Stomach (tissue), 4 donors: ENCODE data around the gene CD36.

Experiments
- POLR2A ChIP-seq, 4 donors: fragments of 450-650 bp; IDR thresholded peaks; one replicate each; pipeline ENCODE4 v1.6.1; 2016; ENCODE audit warnings: antibody characterized with exemption in 4 of 4, control low read depth in 2 of 4, mild to moderate bottlenecking in 1 of 4, moderate library complexity in 1 of 4
- TF ChIP-seq, protein P1 (sequence below), 7 experiments: fragments of 450-650 bp in 4 of 7; fragments of 200-600 bp in 3 of 7; sonication (generic) in 3 of 7; IDR thresholded peaks; one replicate each; pipeline ENCODE4 v1.5.1; 2016 to 2019; ENCODE audit warnings: antibody characterized with exemption in 7 of 7, control low read depth in 2 of 7, mild to moderate bottlenecking in 1 of 7

- TF ChIP-seq, protein P1, sequence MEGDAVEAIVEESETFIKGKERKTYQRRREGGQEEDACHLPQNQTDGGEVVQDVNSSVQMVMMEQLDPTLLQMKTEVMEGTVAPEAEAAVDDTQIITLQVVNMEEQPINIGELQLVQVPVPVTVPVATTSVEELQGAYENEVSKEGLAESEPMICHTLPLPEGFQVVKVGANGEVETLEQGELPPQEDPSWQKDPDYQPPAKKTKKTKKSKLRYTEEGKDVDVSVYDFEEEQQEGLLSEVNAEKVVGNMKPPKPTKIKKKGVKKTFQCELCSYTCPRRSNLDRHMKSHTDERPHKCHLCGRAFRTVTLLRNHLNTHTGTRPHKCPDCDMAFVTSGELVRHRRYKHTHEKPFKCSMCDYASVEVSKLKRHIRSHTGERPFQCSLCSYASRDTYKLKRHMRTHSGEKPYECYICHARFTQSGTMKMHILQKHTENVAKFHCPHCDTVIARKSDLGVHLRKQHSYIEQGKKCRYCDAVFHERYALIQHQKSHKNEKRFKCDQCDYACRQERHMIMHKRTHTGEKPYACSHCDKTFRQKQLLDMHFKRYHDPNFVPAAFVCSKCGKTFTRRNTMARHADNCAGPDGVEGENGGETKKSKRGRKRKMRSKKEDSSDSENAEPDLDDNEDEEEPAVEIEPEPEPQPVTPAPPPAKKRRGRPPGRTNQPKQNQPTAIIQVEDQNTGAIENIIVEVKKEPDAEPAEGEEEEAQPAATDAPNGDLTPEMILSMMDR (IDR thresholded peaks at IDR 0.05): no peak
- TF ChIP-seq POLR2A (IDR thresholded peaks at IDR 0.05): no peak
Measured at GRCh38 chr7:80724249-80724871, 85.9 kb downstream of the CD36 start.
